Endothelial cell of umbilical vein (primary cell): ENCODE results near the gene SDHA. TPM values are rescaled to one million over a fixed set of nuclear protein-coding genes. Genes with fewer than 3 reads are reported as not detected.
"Not testable (repeated sequence)": the region's sequence is repeated elsewhere in the genome, so short reads cannot be mapped to it uniquely, and the experiment has no call there.

ENCODE experiments used
- BruUV-seq: library from RNA; stranded (reverse); fragments of 400-500 nt; replicated peaks from 2 replicates; lab custom pipeline; 2021; lab: Mats Ljungman, UMichigan
- CTCF ChIA-PET: fragments of 300-600, 350-600 bp; sonication (Branson Sonifier 250); formaldehyde crosslinking; loops from one replicate; lab custom pipeline; 2021; ENCODE audit warnings: antibody characterized with exemption, inconsistent platforms; lab: Charles Lee
- POLR2A ChIA-PET: fragments of 300-600, 350-600 bp; sonication (Branson Sonifier 250); formaldehyde crosslinking; loops from one replicate; lab custom pipeline; 2021; ENCODE audit warnings: antibody characterized with exemption, inconsistent platforms; lab: Charles Lee
- DNase-seq: peaks from one replicate; pipeline ENCODE4 v3.0.0-alpha.2; 2011; ENCODE audit warnings: low read depth, low spot score
- FAIRE-seq: peaks from 2 replicates; lab custom pipeline; 2011; peaks lifted over from hg19 to GRCh38; lab: Jason Lieb, UNC
- H2AFZ ChIP-seq: 2 replicates; pipeline ENCODE4 v1.6.0; 2012; ENCODE audit warnings: low read depth, low read length, control low read depth, inconsistent platforms
- H3K27ac ChIP-seq: 2 replicates; pipeline ENCODE4 v1.5.1; 2011; ENCODE audit warnings: low read depth, mild to moderate bottlenecking, control low read depth, low read length, moderate library complexity; ENCODE audit not compliant: insufficient read depth
- H3K27me3 ChIP-seq, 2 experiments: 2 replicates each; pipeline versions ENCODE4 v1.6.0 to v1.6.1; 2011; ENCODE audit warnings: low read length in 2 of 2, mixed read lengths in 1 of 2; ENCODE audit not compliant: control insufficient read depth in 2 of 2, insufficient read depth in 2 of 2
- H3K36me3 ChIP-seq, 2 experiments: 2 replicates in 1 of 2; 3 replicates in 1 of 2; pipeline ENCODE4 v1.5.1; 2011; ENCODE audit warnings: low read length in 2 of 2, mild to moderate bottlenecking in 1 of 2, moderate library complexity in 1 of 2; ENCODE audit not compliant: control insufficient read depth in 2 of 2, insufficient read depth in 2 of 2; ENCODE audit errors: extremely low read depth in 1 of 2
- H3K4me1 ChIP-seq: 3 replicates; pipeline ENCODE4 v1.5.1; 2011; ENCODE audit warnings: mild to moderate bottlenecking, low read length; ENCODE audit not compliant: control insufficient read depth, insufficient read depth; ENCODE audit errors: extremely low read depth
- H3K4me2 ChIP-seq: 2 replicates; pipeline ENCODE4 v1.6.1; 2011; ENCODE audit warnings: low read length, control low read depth, mixed read lengths; ENCODE audit not compliant: insufficient read depth
- H3K4me3 ChIP-seq, 3 experiments: fragments of 200-600 bp in 1 of 3; sonication (generic), shearing (Covaris generic) in 1 of 3; replicated peaks in 1 of 3; 2 replicates each; pipeline ENCODE4 v1.5.1; 2011 to 2016; ENCODE audit warnings: control low read depth in 3 of 3, low read length in 3 of 3, mild to moderate bottlenecking in 2 of 3, inconsistent platforms in 1 of 3, low read depth in 1 of 3, moderate library complexity in 1 of 3; ENCODE audit not compliant: insufficient read depth in 1 of 3
- H3K79me2 ChIP-seq: 2 replicates; pipeline ENCODE4 v1.6.0; 2012; ENCODE audit warnings: low read length, inconsistent platforms; ENCODE audit not compliant: control insufficient read depth, insufficient read depth
- H3K9ac ChIP-seq: replicated peaks from 2 replicates; pipeline ENCODE3; 2011; ENCODE audit warnings: low read length, control low read depth; ENCODE audit not compliant: insufficient read depth; ENCODE audit errors: extremely low read depth
- H3K9me1 ChIP-seq: replicated peaks from 3 replicates; pipeline ENCODE4 v1.6.0; 2011; ENCODE audit warnings: mild to moderate bottlenecking, low read length; ENCODE audit not compliant: control insufficient read depth, insufficient read depth; ENCODE audit errors: extremely low read depth
- H3K9me3 ChIP-seq: replicated peaks from 2 replicates; pipeline ENCODE4 v1.5.1; 2012; ENCODE audit warnings: low read length, inconsistent platforms; ENCODE audit not compliant: control insufficient read depth, insufficient read depth
- H4K20me1 ChIP-seq: replicated peaks from 2 replicates; pipeline ENCODE3; 2011; ENCODE audit warnings: mild to moderate bottlenecking, low read length; ENCODE audit not compliant: control insufficient read depth, insufficient read depth; ENCODE audit errors: extremely low read depth
- dilution Hi-C: fragments of 300-500 bp; cut with MboI; formaldehyde crosslinking; loops from one replicate; pipeline ENCODE4 v1.15.0; 2019; ENCODE audit warnings: low sequenced_read_pairs; ENCODE audit not compliant: extremely low pct_ligation_motif_present
- intact Hi-C: fragments of 100-400 bp; cut with micrococcal nuclease; formaldehyde crosslinking; loops from one replicate; pipeline ENCODE4 v1.10.0; 2022
- polyA plus RNA-seq, 4 experiments: library from polyadenylated mRNA; depleted of rRNA in 3 of 4; stranded (reverse) in 3 of 4; unstranded in 1 of 4; fragments of >200 nt; gene quantifications; 2 replicates each; pipeline versions ENCODE4 v1.2.1 to v1.2.3, GENCODE V29; 2011 to 2012; ENCODE audit warnings: missing spikeins in 1 of 4
- total RNA-seq: library from RNA; stranded (reverse); gene quantifications from 2 replicates; pipeline ENCODE4 v1.2.3, GENCODE V29; 2021

The SDHA gene
- total and polyA plus RNA-seq, 2 donors (not counting 3 experiments of a cell fraction or from before 2014, with no cell fraction given) = 121 to 153 TPM

DNA sequence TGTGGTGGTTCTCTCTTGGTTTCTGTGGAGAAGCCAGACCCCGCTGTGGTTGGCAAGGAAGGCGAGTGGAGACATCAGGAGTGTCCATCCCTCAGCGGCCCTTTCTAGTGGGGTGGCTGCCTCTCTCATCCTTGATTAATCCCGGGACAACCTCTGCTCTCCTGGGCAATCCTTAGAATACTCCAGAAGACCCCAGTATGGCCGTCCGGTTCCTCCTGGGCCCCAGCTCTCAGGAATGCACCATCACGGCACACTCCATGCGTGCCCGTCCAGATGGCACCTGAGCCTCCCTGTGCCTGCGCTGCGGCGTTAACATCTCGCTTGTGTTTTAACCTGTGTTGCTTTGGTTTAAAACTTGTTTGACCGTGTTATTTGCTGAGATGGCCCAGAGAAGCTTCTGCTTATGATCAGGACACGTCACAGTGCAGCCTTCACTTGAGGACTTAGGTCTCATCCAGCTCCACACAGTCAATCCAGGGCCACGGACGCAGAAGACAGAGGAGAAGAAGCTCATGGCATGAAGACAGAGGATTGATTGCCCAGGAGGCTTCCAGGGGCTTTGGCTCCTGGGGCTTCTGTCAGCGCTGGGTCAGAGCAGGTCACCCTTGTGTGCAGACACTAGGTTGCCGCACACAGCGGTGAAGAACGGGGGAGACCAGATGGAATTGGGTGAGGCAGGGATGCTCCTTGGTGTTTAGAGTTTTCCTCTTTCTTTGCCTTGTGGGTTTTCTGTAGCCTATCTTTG lies 82.7 kb downstream of the SDHA start:
- H3K27ac ChIP-seq, POLR2A ChIA-PET, DNase-seq, H4K20me1 ChIP-seq, H3K9me1 ChIP-seq, H3K9ac ChIP-seq, dilution Hi-C loops, H3K9me3 ChIP-seq, BruUV-seq, H2AFZ ChIP-seq, H3K27me3 ChIP-seq, FAIRE-seq, H3K4me3 ChIP-seq, H3K79me2 ChIP-seq, intact Hi-C loops, H3K4me1 ChIP-seq, H3K4me2 ChIP-seq, H3K36me3 ChIP-seq: not testable (repeated sequence)
- CTCF ChIA-PET = interaction anchor here (0.6 kb wide), 1 partner anchor 86 kb away, joined by 3 read pairs; no protein-coding TSS in a partner anchor

- POLR2A ChIA-PET, dilution Hi-C loops, CTCF ChIA-PET, DNase-seq, H3K9ac ChIP-seq, FAIRE-seq, H3K9me3 ChIP-seq, intact Hi-C loops, H3K4me2 ChIP-seq, H3K27ac ChIP-seq, H3K9me1 ChIP-seq, H3K27me3 ChIP-seq, H3K4me3 ChIP-seq, H3K79me2 ChIP-seq, H2AFZ ChIP-seq, BruUV-seq, H4K20me1 ChIP-seq, H3K4me1 ChIP-seq: not testable (repeated sequence)
- peaks cover 0 to 11% of the 10 kb centered on the region in 2 experiments for H3K36me3 ChIP-seq
Measured at GRCh38 chr5:302416-302815, 84.3 kb downstream of the SDHA start.
